Measurements from ENCODE around the gene HLA-DRA. TPM values are rescaled to one million over a fixed set of nuclear protein-coding genes. Genes with fewer than 3 reads are reported as not detected.

The HLA-DRA gene
- total RNA-seq, 2 donors from 2014 or later = 57.5 to 93.5 TPM

DNA sequence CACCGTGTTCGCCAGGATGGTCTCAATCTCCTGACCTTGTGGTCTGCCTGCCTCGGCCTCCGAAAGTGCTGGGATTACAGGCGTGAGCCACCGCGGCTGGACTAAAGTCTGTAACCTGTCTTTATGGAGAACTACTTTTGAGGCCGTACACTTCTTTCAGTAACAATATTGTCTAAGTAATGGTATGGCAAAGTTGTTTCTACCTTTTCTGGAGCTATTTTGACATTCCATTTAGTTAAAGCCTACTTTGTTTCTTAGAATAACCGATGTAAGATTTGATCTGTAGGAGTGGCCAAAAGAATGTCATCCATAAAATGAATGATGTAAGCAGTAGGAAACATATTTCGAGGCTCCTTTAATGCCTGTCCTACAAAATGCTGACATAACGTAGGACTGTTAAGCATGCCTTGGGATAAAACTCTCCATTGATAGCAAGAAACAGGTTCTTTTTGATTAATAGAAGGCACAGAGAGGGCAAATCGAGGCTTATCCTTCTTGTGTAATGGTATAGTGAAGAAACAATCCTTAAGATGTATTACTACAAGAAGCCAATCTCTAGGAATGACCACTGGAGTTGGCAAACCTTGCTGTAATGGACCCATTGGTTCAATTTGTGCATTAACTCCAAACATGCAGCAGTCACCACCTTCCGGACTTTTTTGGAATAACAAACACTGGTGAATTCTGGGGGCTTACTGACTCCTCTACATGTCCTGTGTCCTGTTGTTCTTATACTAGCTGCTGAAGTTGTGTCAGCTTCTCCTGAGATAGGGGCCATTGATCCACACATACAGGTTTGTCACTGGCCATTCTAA, 35.9 kb downstream of the HLA-DRA start:
- H3K27ac ChIP-seq = no peak overlapping the region
- no peak overlapping the region for H3K4me3 ChIP-seq
- H3K4me1 ChIP-seq = no peaks in the 10 kb centered on the region
- no peaks in the 10 kb centered on the region for H3K9me3 ChIP-seq
- TF ChIP-seq CTCF (IDR thresholded peaks at IDR 0.05) = no peak
- no peaks in the 10 kb centered on the region for H3K36me3 ChIP-seq
- DNase-seq (ENCODE audit: low spot score) = no peak
- H3K27me3 ChIP-seq = no peaks in the 10 kb centered on the region

- Histone ChIP-seq H3K27ac (no peak overlapping the region), H3K36me3 (no peaks in the 10 kb centered on the region), H3K27me3 (no peaks in the 10 kb centered on the region), H3K9me3 (no peaks in the 10 kb centered on the region), H3K4me1 (no peaks in the 10 kb centered on the region), H3K4me3 (no peak overlapping the region)
- no peak for DNase-seq (ENCODE audit: low spot score)
- TF ChIP-seq CTCF (IDR thresholded peaks at IDR 0.05) = no peak
Measured at GRCh38 chr6:32483968-32484613, 44.4 kb downstream of the HLA-DRA start.

DNA sequence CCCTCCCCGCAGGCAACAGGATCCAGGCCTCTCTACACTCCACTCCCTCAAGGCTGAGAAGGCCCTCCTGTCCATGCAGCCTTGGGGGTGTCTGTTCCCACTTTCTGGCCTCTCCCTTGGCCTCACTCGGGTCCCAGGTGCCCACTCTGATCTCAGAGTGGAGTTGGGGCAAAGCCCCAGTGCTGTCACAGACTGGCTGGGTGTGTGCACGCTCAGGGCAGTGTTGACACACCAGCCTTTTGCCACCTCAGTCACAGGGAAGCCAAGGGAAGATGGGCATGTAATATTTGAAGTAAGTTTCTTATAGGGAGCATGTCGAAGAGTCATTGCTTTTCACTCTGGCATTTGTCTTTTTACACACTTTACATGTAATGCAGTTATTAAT, 44.9 kb downstream of the HLA-DRA start:
- TF ChIP-seq CTCF (IDR thresholded peaks at IDR 0.05) = no peak
- DNase-seq (ENCODE audit: low spot score) = no peak
- Histone ChIP-seq H3K4me3 (no peak overlapping the region), H3K4me1 (no peaks in the 10 kb centered on the region), H3K27me3 (no peaks in the 10 kb centered on the region), H3K36me3 (no peaks in the 10 kb centered on the region), H3K9me3 (no peaks in the 10 kb centered on the region), H3K27ac (no peak overlapping the region)

- Histone ChIP-seq H3K4me3 (no peak overlapping the region), H3K9me3 (no peaks in the 10 kb centered on the region), H3K27ac (no peak overlapping the region), H3K36me3 (no peaks in the 10 kb centered on the region), H3K4me1 (no peaks in the 10 kb centered on the region), H3K27me3 (no peaks in the 10 kb centered on the region)
- no peak for TF ChIP-seq CTCF (IDR thresholded peaks at IDR 0.05)
- no peak for DNase-seq (ENCODE audit: low spot score)
Measured at GRCh38 chr6:32488083-32488482, 48.4 kb downstream of the HLA-DRA start.

- Histone ChIP-seq H3K27me3 (no peaks in the 10 kb centered on the region), H3K27ac (no peak overlapping the region), H3K9me3 (no peaks in the 10 kb centered on the region), H3K4me3 (no peak overlapping the region), H3K36me3 (no peaks in the 10 kb centered on the region), H3K4me1 (no peaks in the 10 kb centered on the region)
- no peak for DNase-seq (ENCODE audit: low spot score)
- TF ChIP-seq CTCF (IDR thresholded peaks at IDR 0.05) = no peak
Measured at GRCh38 chr6:32491700-32492099, 52.0 kb downstream of the HLA-DRA start.

All from right atrium auricular region (tissue), 2 donors.